GM21529 (cell line): ENCODE measurements around the gene TTC7B.

Experiments
- ATAC-seq: cut with Tn5 transposase; IDR thresholded peaks from one replicate; pipeline ENCODE4 v1.9.1; 2021; ENCODE audit not compliant: unreplicated experiment

TTC7B gene

GRCh38 chr14:90704738-90705392, 111.4 kb downstream of the TTC7B start:
- no peak for ATAC-seq

- ATAC-seq = no peak
Measured at GRCh38 chr14:90703841-90704737, 112.1 kb downstream of the TTC7B start.

- ATAC-seq = no peak
Measured at GRCh38 chr14:90700933-90701776, 115.1 kb downstream of the TTC7B start.

GRCh38 chr14:90699016-90699415, 117.2 kb downstream of the TTC7B start:
- no peak for ATAC-seq

- no peak for ATAC-seq
Measured at GRCh38 chr14:90698379-90698869, 117.8 kb downstream of the TTC7B start.

GRCh38 chr14:90697577-90698206, 118.5 kb downstream of the TTC7B start:
- ATAC-seq = peak; percentile 85

GRCh38 chr14:90697132-90697531, 119.1 kb downstream of the TTC7B start:
- no peak for ATAC-seq

GRCh38 chr14:90696720-90697119, 119.5 kb downstream of the TTC7B start:
- no peak for ATAC-seq

- no peak for ATAC-seq
Measured at GRCh38 chr14:90695997-90696660, 120.1 kb downstream of the TTC7B start.

GRCh38 chr14:90693413-90693812, 122.8 kb downstream of the TTC7B start:
- no peak for ATAC-seq

- no peak for ATAC-seq
Measured at GRCh38 chr14:90692826-90693225, 123.4 kb downstream of the TTC7B start.

GRCh38 chr14:90692061-90692460, 124.2 kb downstream of the TTC7B start:
- no peak for ATAC-seq

- ATAC-seq = no peak
Measured at GRCh38 chr14:90691627-90692026, 124.6 kb downstream of the TTC7B start.

GRCh38 chr14:90687680-90688079, 128.6 kb downstream of the TTC7B start:
- no peak for ATAC-seq

- ATAC-seq = no peak
Measured at GRCh38 chr14:90682615-90683014, 133.6 kb downstream of the TTC7B start.

GRCh38 chr14:90681929-90682328, 134.3 kb downstream of the TTC7B start:
- ATAC-seq = no peak

- no peak for ATAC-seq
Measured at GRCh38 chr14:90678846-90679362, 137.3 kb downstream of the TTC7B start.

- ATAC-seq = no peak
Measured at GRCh38 chr14:90678420-90678819, 137.8 kb downstream of the TTC7B start.

GRCh38 chr14:90677484-90678050, 138.7 kb downstream of the TTC7B start:
- ATAC-seq = no peak

- ATAC-seq = no peak
Measured at GRCh38 chr14:90676912-90677311, 139.3 kb downstream of the TTC7B start.
